Natural killer cell (primary cell): ENCODE measurements around the gene ST6GAL2. TPM values are rescaled to one million over a fixed set of nuclear protein-coding genes. Genes with fewer than 3 reads are reported as not detected.

ENCODE experiments used
- ATAC-seq, 3 donors: fragments of 150-1000 bp in 2 of 3; fragments of 200-7000 bp in 1 of 3; cut with Tn5 transposase; 1 replicate in 1 of 3; 2 replicates in 2 of 3; pipeline ENCODE4 v1.10.0; 2021; ENCODE audit warnings: mild to moderate bottlenecking in 2 of 3, moderate library complexity in 2 of 3
- DNase-seq, 2 donors: peaks; one replicate each; pipeline versions ENCODE4 v3.0.0 to v3.0.0-alpha.2; 2013 to 2021; ENCODE audit warnings: mixed read lengths in 1 of 2
- H3K27ac ChIP-seq: one replicate; pipeline ENCODE4 v1.5.1; 2013; ENCODE audit warnings: mild to moderate bottlenecking, low read length
- H3K27me3 ChIP-seq: one replicate; pipeline ENCODE4 v1.6.1; 2013; ENCODE audit warnings: low read length; ENCODE audit not compliant: control insufficient read depth, insufficient read depth
- H3K36me3 ChIP-seq: one replicate; pipeline ENCODE4 v1.6.1; 2013; ENCODE audit warnings: low read length; ENCODE audit not compliant: control insufficient read depth, insufficient read depth
- H3K4me1 ChIP-seq: one replicate; pipeline ENCODE4 v1.6.1; 2013; ENCODE audit warnings: low read length; ENCODE audit not compliant: control insufficient read depth, insufficient read depth
- H3K4me3 ChIP-seq: one replicate; pipeline ENCODE4 v1.5.1; 2013; ENCODE audit warnings: low read length
- H3K9me3 ChIP-seq: one replicate; pipeline ENCODE4 v1.6.1; 2013; ENCODE audit warnings: low read length; ENCODE audit not compliant: control insufficient read depth, insufficient read depth
- H3K27ac Mint-ChIP-seq, 2 donors: one replicate each; pipeline ENCODE4 v1.8.0; 2022; ENCODE audit warnings: mild to moderate bottlenecking in 2 of 2, mixed read lengths in 2 of 2, moderate library complexity in 1 of 2
- H3K27me3 Mint-ChIP-seq, 2 donors: one replicate each; pipeline ENCODE4 v1.8.0; 2022; ENCODE audit warnings: low read depth in 2 of 2, mixed read lengths in 2 of 2
- H3K36me3 Mint-ChIP-seq: one replicate; pipeline ENCODE4 v1.8.0; 2022; ENCODE audit warnings: mixed read lengths
- H3K4me1 Mint-ChIP-seq, 2 donors: one replicate each; pipeline ENCODE4 v1.8.0; 2022; ENCODE audit warnings: mixed read lengths in 2 of 2
- H3K4me3 Mint-ChIP-seq: one replicate; pipeline ENCODE4 v1.8.0; 2022; ENCODE audit warnings: mild to moderate bottlenecking, moderate library complexity, mixed read lengths
- H3K9me3 Mint-ChIP-seq, 2 donors: one replicate each; pipeline ENCODE4 v1.8.0; 2022; ENCODE audit warnings: mixed read lengths in 2 of 2
- WGBS: methylation state at CpG from one replicate; pipeline ENCODE4 v1.1.7; 2013; ENCODE audit warnings: missing lambda C conversion rate; ENCODE audit not compliant: insufficient coverage; 5-methylcytosine and 5-hydroxymethylcytosine counted together
- intact Hi-C: fragments of 100-400 bp; cut with micrococcal nuclease; formaldehyde crosslinking; loops from one replicate; pipeline ENCODE4 v1.14.2; 2022
- total RNA-seq, 4 donors: library from RNA; stranded (reverse); fragments of 120-200 nt in 1 of 4; gene quantifications; one replicate each; pipeline versions ENCODE4 v1.2.3 to v1.2.4, GENCODE V29; 2013 to 2022
- TF ChIP-seq, protein P1 (sequence below): fragments of 200-600 bp; IDR thresholded peaks from one replicate; pipeline ENCODE4 v1.8.0; 2022; ENCODE audit warnings: antibody characterized with exemption

Gene ST6GAL2
- total RNA-seq, 3 donors from 2014 or later (not counting 1 experiment from before 2014, with no cell fraction given): not detected

DNA sequence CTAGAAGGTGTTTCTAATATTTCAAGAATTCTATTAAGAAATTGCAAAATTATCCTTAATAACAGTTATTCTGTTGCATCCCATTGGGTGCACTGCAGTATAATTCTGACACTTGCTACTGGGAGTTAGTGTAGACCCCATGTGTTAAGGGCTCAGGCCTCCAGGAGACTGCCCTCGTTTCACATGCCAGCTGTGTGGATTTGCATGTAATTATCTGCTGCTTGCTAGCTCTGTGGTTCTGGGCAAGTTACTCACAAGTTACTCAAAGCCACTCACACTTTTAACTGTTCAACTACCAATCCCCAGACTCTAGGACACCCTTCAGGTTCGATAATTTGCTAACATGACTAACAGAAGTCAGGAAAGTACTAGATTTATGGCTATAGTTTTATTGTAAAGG lies 38.6 kb downstream of the ST6GAL2 start:
- Histone ChIP-seq H3K9me3 (peaks cover 2% of the 10 kb centered on the region), H3K4me1 (no peaks in the 10 kb centered on the region), H3K36me3 (no peaks in the 10 kb centered on the region), H3K4me3 (no peak overlapping the region), H3K27ac (no peak overlapping the region), H3K27me3 (no peaks in the 10 kb centered on the region)
- ATAC-seq (no peak), DNase-seq (no peak)
- Mint-ChIP-seq H3K4me3 (no peak overlapping the region), H3K27ac (no peak overlapping the region), H3K27me3 (no peaks in the 10 kb centered on the region), H3K36me3 (no peaks in the 10 kb centered on the region), H3K4me1 (no peaks in the 10 kb centered on the region), H3K9me3 (no peaks in the 10 kb centered on the region)
- intact Hi-C loops: no loop called here
- WGBS: 67% methylated on average over 1 of the region's 2 CpGs
- TF ChIP-seq, protein P1, sequence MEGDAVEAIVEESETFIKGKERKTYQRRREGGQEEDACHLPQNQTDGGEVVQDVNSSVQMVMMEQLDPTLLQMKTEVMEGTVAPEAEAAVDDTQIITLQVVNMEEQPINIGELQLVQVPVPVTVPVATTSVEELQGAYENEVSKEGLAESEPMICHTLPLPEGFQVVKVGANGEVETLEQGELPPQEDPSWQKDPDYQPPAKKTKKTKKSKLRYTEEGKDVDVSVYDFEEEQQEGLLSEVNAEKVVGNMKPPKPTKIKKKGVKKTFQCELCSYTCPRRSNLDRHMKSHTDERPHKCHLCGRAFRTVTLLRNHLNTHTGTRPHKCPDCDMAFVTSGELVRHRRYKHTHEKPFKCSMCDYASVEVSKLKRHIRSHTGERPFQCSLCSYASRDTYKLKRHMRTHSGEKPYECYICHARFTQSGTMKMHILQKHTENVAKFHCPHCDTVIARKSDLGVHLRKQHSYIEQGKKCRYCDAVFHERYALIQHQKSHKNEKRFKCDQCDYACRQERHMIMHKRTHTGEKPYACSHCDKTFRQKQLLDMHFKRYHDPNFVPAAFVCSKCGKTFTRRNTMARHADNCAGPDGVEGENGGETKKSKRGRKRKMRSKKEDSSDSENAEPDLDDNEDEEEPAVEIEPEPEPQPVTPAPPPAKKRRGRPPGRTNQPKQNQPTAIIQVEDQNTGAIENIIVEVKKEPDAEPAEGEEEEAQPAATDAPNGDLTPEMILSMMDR: no peak

DNA sequence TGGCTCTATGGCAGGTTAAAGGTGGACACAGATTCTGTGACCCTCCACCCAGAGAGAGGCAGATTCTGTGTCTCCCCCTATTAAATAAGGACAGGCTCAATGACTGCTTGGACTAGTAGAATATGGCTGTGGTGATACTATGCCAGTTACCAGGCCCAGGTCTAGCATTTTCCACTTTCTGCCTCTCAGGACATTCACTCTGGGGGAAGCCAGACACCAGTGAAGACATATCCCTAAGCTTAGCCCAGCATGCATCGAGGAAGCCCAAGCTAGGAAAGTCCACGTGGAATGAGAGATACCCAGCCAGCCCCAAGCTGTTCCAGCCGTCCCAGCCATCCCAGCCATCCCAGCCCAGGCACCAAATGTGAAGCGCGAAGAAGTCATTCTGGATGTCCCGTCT lies 40.3 kb downstream of the ST6GAL2 start:
- Histone ChIP-seq H3K27ac (no peak overlapping the region), H3K4me1 (no peaks in the 10 kb centered on the region), H3K9me3 (peaks cover 2% of the 10 kb centered on the region), H3K27me3 (no peaks in the 10 kb centered on the region), H3K4me3 (no peak overlapping the region), H3K36me3 (no peaks in the 10 kb centered on the region)
- Mint-ChIP-seq H3K9me3 (no peaks in the 10 kb centered on the region), H3K27ac (no peak overlapping the region), H3K4me1 (no peaks in the 10 kb centered on the region), H3K36me3 (no peaks in the 10 kb centered on the region), H3K4me3 (no peak overlapping the region), H3K27me3 (no peaks in the 10 kb centered on the region)
- intact Hi-C loops: no loop called here
- 94% methylated on average over 6 of the region's 6 CpGs for WGBS
- no peak for DNase-seq
- no peak for ATAC-seq
- TF ChIP-seq, protein P1: no peak

DNA sequence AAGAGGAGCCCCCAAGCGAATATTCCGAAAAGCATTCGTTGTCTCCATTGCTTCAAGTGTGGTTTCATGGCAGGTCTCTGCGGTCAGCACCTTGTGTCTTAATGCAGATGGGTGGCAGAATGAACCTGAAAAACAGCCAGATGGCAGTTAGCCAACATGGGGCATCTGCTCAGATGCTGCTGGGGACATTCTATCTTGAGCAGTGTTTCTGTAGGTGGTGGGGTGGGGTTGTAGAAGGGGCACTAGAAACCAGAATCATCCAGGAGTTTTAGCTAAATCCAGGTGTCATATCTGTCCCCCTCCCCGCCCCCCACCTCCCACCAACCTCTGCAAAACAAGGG lies 42.1 kb downstream of the ST6GAL2 start:
- intact Hi-C loops: no loop called here
- H3K4me3 Mint-ChIP-seq: no peak overlapping the region
- peaks cover 2% of the 10 kb centered on the region for H3K9me3 ChIP-seq
- no peaks in the 10 kb centered on the region for H3K4me1 ChIP-seq
- no peaks in the 10 kb centered on the region for H3K36me3 Mint-ChIP-seq
- H3K27me3 ChIP-seq: no peaks in the 10 kb centered on the region
- no peaks in the 10 kb centered on the region for H3K9me3 Mint-ChIP-seq
- no peak overlapping the region for H3K4me3 ChIP-seq
- H3K4me1 Mint-ChIP-seq: peaks cover 0 to 4% of the 10 kb centered on the region in 2 donors
- no peaks in the 10 kb centered on the region for H3K36me3 ChIP-seq
- H3K27ac Mint-ChIP-seq: no peak overlapping the region
- DNase-seq (no peak), ATAC-seq (no peak)
- WGBS: 94% methylated on average over 4 of the region's 5 CpGs
- no peaks in the 10 kb centered on the region for H3K27me3 Mint-ChIP-seq
- no peak overlapping the region for H3K27ac ChIP-seq
- TF ChIP-seq, protein P1: no peak
